Inferior parietal cortex (tissue), 1 donor: Measurements from ENCODE around the gene RFX3.

Source experiments
- DNase-seq: peaks from one replicate; pipeline ENCODE4 v3.0.0-alpha.2; 2016; ENCODE audit errors: extremely low spot score

Gene RFX3

DNA sequence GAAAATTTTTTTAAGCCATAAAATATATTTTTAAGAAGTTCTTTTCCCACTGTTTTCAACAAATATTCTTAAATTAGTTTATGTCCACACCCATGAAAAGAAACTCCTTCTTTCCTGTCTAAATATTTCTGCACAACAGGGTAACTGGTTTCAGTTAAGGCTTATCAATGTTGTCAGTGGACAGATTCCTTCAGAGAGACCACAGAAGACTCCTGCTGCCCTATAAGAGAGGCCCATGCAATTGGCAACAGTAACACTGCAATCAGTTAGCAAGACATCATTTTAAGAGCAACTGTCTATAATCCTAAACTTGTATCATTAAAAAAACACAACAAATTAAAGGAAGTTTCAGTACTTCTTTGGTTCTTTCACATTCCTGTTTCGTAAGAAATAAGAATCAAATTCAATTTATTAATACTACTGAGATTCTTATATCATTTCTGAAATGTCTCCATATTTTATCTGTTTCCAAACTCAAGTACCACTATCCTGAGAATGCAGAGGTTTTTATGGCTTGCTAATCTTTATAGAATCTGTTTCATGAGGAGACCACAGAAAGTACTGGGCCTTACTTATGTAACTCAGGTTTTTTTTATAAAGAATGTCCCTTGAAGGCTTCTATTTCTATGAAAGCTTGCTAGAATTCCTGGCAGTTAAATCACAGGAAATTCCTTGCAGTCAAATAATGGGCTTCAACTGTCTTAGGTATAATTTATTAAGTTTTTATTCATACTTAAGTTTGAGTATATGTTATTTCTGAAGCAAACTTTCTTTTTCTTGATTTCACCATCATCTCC lies 240.2 kb downstream of the RFX3 start:
- no peak for DNase-seq

GRCh38 chr9:3282365-3282764 lies 243.4 kb downstream of the RFX3 start:
- DNase-seq, result no peak

DNA sequence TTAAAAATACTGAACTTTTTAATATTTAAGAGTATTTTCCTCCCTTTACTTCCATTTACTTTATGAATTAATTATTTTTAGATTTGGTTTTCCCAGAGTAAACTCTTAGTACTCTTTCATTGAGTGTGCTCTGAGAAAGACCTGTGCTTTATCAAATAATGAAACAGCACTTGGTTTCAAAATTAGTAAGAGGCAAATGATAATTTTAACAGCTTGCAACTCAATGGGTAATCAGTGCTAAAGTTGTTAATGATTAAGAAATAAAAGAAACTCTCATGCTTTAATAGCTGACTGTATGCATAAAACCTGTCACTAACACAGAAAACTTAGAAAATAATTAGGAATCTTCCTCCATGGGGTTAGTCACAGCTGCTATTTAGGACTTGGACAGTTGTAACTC lies 244.4 kb downstream of the RFX3 start:
- no peak for DNase-seq

- DNase-seq, result no peak
Observed at GRCh38 chr9:3277200-3277599, 248.6 kb downstream of the RFX3 start.

DNA sequence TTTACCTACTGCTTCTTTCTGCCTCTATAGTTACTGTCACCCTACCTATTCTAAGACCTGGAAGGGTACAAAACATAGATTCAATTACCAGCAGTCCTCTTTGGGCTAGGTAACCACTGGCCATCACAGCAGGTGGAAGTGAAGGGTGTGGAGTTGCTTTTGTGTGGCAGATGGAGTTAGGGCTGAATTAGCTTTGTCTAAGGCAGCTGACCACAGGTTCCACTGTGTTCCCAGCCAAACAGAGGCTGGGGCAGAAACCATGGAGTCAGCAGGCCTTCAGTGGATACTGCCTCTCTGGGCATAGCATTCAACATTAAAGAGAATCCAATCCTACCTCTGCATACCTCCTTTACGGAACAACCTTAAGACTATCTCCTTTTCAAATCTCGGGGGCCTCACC lies 254.2 kb downstream of the RFX3 start:
- DNase-seq, result no peak

- no peak for DNase-seq
Observed at GRCh38 chr9:3271157-3271556, 254.6 kb downstream of the RFX3 start.

- no peak for DNase-seq
Observed at GRCh38 chr9:3268223-3268622, 257.6 kb downstream of the RFX3 start.

DNA sequence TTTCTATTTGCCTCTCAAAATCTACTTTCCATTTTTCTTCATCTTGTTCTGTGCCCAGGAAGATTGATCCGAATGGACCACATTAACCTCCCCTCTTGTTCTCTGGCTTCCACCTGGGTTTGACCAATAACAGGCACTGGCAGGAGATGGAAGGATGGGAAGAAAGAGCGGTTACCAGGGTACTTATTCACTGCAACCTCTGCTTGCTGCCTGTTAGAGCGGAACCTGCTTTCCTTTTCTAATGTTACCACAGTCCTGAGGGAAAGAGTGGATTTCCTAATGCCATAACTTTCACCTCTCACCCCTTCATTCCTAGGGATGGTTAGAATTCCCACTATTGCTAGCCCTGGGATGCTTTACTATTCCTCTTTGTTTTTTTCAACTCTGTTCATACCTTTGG lies 262.1 kb downstream of the RFX3 start:
- no peak for DNase-seq

GRCh38 chr9:3262826-3263529 lies 262.8 kb downstream of the RFX3 start:
- no peak for DNase-seq

- DNase-seq, result no peak
Observed at GRCh38 chr9:3261484-3261883, 264.3 kb downstream of the RFX3 start.

GRCh38 chr9:3256571-3257330 lies 269.1 kb downstream of the RFX3 start:
- DNase-seq, result no peak

GRCh38 chr9:3251309-3251708 lies 274.5 kb downstream of the RFX3 start:
- DNase-seq, result no peak

- DNase-seq, result no peak
Observed at GRCh38 chr9:3250741-3251140, 275.1 kb downstream of the RFX3 start.

GRCh38 chr9:3247211-3247610 lies 278.6 kb downstream of the RFX3 start:
- DNase-seq, result no peak

DNA sequence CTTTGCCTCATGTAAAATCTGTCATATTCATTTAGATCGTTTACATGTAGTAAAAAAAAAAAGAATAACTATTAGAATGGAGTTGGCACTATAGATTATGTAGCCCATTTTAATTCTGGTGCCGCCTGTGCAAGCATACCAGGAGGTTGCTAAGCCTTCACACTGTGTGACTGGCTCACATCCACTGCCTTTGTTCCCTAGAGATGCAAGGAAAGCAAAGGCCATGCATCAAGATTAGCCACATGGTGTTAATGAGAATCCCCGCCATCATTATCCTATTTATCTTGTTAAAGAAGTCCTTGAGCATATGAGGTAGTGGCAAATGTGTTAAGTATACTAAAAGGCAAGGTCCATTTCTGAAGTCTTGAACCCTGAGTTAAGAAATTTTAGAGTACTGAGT lies 279.6 kb downstream of the RFX3 start:
- no peak for DNase-seq

GRCh38 chr9:3244963-3245653 lies 280.7 kb downstream of the RFX3 start:
- DNase-seq, result no peak

- no peak for DNase-seq
Observed at GRCh38 chr9:3243683-3244082, 282.1 kb downstream of the RFX3 start.

DNA sequence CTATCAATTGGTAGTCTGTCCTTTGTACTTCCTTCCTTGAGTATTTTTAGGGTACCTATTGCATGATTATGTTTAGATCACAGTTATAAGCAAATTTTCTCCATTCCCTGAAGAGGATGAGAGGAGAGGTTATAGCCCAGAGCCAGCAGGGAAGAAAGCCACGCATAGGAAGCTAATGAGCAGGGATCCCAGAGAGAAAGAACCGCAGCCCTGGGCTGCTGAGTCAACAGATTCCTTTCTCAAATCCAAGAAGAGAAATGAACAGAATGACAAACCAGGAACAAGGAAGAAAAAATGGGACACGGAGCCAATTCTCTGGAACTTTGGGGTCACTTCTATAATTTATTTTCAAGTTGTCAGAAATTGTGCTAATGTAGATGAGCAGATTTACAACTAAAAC lies 284.5 kb downstream of the RFX3 start:
- DNase-seq, result peak; percentile 8

- peak; percentile 73 for DNase-seq
Observed at GRCh38 chr9:3240656-3241268, 285.0 kb downstream of the RFX3 start.

DNA sequence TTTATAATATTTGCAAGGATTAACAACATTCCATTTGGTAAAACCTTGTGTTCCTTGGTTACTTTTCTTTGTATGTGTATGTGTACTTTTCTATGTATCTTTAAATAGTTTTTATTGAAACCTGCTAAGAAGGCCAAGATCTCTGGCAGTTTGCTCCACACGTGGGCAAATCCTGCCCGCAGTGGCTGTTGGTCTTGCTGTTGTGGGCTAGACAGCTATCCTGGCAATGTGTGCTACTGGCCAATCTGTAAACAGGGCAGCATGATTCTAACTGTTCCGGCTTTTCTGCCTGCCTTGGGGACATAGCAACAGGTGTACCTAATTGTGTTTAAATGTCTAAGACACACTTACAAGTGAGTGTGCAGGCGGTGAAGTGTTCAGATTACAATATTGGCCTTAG lies 286.6 kb downstream of the RFX3 start:
- no peak for DNase-seq

DNA sequence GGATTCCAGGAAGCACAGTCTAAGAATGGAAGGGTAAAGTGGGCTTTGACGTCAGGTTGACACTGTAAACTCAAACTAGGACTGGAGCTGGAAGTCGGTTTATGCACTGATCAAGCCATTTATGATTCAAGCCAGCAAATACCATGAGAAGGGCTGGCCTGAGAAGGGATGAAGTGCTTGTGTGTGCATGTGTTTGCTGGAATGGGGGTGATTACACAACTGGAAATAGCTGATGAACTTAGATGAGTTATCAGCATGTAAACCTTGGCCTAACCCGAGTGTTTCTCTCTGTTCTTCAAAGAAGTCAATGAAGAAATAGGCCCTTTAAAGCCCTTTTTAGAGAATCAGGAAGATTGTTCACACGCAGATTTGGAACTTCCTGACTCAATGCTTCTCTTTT lies 287.6 kb downstream of the RFX3 start:
- DNase-seq, result no peak

DNA sequence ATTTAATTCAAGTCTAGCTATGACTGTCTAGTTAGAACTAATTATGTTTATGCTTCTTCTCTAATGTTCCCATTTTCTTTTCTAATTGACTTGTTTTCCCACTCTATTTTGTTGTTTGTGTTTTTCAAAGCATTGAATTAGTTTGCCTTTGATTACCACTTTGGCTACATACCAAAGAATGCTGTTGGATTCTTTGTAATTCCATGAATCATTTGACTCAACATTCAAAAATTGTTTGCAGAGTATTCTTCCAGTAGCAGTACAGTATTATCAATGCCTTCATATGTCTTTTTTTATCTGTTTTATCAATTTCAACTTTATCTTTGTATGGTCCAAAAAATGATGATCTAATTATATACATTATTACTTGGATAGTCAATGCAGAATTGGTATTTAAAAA lies 288.7 kb downstream of the RFX3 start:
- DNase-seq, result no peak
